ENCODE results near the gene LETM1. TPM values are rescaled to one million over a fixed set of nuclear protein-coding genes. Genes with fewer than 3 reads are reported as not detected.
A peak's percentile ranks its signal among the peaks of the same experiment; 100 is the strongest.

LETM1 gene
- total RNA-seq, 4 donors from 2014 or later: 40.6 to 85.6 (median 72.8) TPM

DNA sequence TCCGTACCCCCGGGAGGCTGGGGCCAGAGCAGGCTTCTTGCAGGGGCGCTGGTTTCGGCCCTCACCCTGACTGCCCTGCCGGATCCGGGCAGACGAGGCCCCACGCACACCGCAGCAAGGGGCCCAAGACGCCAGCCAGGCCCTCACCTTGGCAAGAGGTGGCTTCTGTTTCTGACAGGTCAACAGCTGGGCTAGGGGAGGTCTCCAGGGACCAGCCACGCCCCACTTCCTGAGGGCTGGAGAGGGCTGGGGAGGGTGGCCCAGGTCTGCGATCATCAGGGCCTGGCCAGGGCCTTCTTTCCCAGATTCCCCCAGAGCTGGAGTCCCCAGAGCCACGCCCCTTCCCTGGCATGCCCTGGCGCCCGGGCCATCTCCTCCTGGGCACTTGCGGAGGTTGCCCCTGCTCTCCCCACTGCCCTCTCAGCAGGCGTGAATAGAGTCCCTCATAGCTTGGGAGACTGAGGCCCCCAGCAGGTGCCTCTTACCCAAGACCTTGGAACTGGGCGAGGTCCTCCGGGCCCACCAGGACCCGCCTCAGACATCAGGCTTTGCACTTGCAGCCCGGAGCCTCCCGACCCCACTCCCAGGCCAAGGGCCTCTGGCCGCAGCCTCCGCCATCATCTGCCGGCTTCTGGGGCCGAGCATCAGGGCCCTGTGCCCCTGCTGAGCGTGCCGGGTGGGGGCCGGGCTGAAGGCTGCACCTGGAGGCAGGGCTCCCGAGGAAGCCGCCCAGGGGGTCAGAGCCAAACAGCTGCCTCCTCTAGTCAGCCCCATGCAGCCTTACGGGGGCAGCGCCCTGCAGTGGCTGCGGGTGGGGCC lies 69.2 kb downstream of the LETM1 start:
- no peak for DNase-seq
- H3K4me3 ChIP-seq: no peak overlapping the region
- peaks cover 71 to 89% (median 74%) of the 10 kb centered on the region in 3 donors for H3K4me1 ChIP-seq
- intact Hi-C loops (cut with DNase I): no loop called here
- no peaks in the 10 kb centered on the region for H3K36me3 ChIP-seq
- TF ChIP-seq, protein P1, sequence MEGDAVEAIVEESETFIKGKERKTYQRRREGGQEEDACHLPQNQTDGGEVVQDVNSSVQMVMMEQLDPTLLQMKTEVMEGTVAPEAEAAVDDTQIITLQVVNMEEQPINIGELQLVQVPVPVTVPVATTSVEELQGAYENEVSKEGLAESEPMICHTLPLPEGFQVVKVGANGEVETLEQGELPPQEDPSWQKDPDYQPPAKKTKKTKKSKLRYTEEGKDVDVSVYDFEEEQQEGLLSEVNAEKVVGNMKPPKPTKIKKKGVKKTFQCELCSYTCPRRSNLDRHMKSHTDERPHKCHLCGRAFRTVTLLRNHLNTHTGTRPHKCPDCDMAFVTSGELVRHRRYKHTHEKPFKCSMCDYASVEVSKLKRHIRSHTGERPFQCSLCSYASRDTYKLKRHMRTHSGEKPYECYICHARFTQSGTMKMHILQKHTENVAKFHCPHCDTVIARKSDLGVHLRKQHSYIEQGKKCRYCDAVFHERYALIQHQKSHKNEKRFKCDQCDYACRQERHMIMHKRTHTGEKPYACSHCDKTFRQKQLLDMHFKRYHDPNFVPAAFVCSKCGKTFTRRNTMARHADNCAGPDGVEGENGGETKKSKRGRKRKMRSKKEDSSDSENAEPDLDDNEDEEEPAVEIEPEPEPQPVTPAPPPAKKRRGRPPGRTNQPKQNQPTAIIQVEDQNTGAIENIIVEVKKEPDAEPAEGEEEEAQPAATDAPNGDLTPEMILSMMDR (IDR thresholded peaks at IDR 0.05): no peak
- no peak for TF ChIP-seq POLR2A (IDR thresholded peaks at IDR 0.05)
- H3K27me3 ChIP-seq: no peaks in the 10 kb centered on the region
- H3K27ac ChIP-seq: peak overlapping the region in 3 of 4 donors; percentile 9 to 92 (median 83)
- no peaks in the 10 kb centered on the region for H3K9me3 ChIP-seq
- WGBS, 2 donors: 60% methylated on average over 1 of the region's 34 CpGs; no CpG with 5 or more reads in 1 of the 2 donors

DNA sequence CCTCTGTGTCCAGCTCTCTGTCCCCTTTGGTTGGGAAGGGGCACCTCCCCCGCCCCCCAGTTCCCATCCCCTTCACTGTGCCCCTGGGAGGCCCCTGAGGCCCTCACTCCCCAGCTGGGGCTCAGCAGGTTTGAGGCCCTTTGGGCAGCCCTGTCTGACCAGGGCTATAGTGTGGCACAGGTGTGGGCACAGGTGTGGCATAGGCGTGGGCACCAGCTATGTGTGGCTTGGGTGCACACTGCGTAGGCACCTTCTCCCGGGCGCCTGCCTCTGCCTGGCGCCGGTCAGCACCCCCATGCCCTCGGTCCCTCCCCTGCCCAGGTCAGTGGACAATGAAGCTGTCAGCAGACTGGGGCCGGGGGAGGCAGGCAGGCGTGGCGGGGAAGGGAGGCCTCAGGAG lies 70.4 kb downstream of the LETM1 start:
- H3K27me3 ChIP-seq: no peaks in the 10 kb centered on the region
- peaks cover 71 to 96% (median 74%) of the 10 kb centered on the region in 3 donors for H3K4me1 ChIP-seq
- intact Hi-C loops (cut with DNase I): no loop called here
- no peaks in the 10 kb centered on the region for H3K9me3 ChIP-seq
- H3K4me3 ChIP-seq: no peak overlapping the region
- TF ChIP-seq POLR2A (IDR thresholded peaks at IDR 0.05): no peak
- TF ChIP-seq, protein P1 (IDR thresholded peaks at IDR 0.05): no peak
- H3K27ac ChIP-seq: peak overlapping the region; percentile 72 to 92 (median 82)
- WGBS, 2 donors: no CpG with 5 or more reads among the region's 11 CpGs
- no peaks in the 10 kb centered on the region for H3K36me3 ChIP-seq
- DNase-seq: no peak

DNA sequence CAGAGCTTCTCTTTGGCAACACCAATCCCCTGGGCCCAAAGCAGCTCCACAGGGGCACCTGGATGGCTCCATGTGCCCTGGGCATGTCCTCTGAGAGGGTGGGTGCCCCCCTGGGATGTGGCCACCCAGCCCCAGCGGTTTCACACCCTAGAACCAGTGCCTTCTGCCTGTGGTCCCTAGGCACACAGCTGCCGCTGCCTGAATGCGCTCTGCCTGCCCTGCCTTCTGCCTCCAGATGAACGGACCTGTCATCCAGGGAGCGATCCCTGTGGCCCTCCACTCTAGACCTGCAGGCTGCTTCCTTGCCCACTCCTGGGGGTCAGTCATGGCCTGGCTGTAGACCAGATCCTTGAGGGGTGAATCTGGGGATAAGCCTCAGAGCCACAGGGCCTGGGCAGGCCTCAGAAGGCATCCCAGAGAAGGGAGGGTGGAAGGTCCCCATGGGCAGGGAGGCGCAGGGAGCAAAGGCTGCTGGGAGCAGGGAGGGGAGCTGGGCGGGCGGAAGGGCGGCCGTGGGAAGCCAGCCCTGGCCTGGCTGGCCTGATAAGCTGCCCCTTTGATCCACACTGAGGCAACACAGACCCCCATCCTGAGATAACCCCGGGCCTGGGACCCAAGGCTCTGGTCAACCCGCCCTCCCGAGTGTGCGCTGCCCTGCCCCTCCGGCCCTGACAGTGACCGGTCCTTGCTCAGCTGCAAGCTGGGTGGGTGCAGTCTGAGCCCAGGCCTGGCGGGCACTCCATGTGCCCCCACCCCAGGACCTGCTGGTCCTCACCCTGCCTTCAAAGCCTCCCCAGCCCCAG lies 71.0 kb downstream of the LETM1 start:
- TF ChIP-seq, protein P1 (IDR thresholded peaks at IDR 0.05): no peak
- no peak for TF ChIP-seq POLR2A (IDR thresholded peaks at IDR 0.05)
- no peak overlapping the region for H3K4me3 ChIP-seq
- H3K36me3 ChIP-seq: no peaks in the 10 kb centered on the region
- peak overlapping the region; percentile 72 to 92 (median 82) for H3K27ac ChIP-seq
- no CpG with 5 or more reads among the region's 17 CpGs for WGBS, 2 donors
- intact Hi-C loops (cut with DNase I): no loop called here
- peaks cover 72 to 96% (median 73%) of the 10 kb centered on the region in 3 donors for H3K4me1 ChIP-seq
- H3K9me3 ChIP-seq: no peaks in the 10 kb centered on the region
- no peaks in the 10 kb centered on the region for H3K27me3 ChIP-seq
- DNase-seq: no peak

DNA sequence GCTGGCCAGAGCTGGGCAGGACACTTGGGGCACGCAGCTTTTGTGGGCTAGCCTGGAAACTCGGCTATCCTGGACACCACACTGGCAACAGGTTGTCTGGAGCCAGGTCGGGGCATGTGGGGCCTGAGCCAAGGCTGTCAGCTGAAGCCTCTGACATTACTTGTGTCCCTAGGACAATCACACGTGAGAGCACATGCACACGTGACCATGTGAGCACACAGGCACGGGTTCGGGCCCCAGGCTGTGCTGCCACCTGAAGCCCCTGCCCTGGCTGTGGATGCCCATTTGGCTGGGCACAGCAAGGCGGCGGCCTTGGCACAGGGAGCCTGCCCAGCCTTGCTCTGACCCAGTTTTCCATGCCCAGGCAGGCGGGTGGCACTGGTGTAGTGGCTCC lies 71.6 kb downstream of the LETM1 start:
- no peak for DNase-seq
- Histone ChIP-seq H3K36me3 (no peaks in the 10 kb centered on the region), H3K9me3 (no peaks in the 10 kb centered on the region), H3K4me1 (peaks cover 74 to 96% (median 74%) of the 10 kb centered on the region in 3 donors), H3K27ac (peak overlapping the region; percentile 72 to 92 (median 82)), H3K27me3 (no peaks in the 10 kb centered on the region), H3K4me3 (no peak overlapping the region)
- WGBS, 2 donors: no CpG with 5 or more reads among the region's 10 CpGs
- TF ChIP-seq POLR2A (IDR thresholded peaks at IDR 0.05): no peak
- TF ChIP-seq, protein P1 (IDR thresholded peaks at IDR 0.05): no peak
- intact Hi-C loops (cut with DNase I): no loop called here

DNA sequence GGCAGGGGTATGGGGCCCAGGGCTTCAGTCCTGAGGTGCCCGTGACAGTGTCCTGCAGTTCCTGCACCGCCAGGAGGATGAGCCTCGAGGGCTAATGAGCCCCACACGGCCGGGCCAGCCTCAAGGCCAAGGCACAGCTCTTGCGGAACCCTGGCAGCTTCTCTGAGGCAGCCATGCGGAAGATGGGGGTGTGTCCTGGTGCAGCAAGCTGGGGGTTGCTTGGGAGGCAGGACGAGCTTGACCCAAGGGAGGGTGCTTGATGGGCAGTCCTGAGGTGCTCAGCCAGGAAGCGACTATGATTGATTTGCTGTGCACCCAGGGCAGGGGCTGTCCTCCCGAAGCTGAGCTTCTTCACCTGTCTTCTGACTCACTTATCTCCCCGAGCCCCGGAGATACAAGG lies 72.0 kb downstream of the LETM1 start:
- WGBS, 2 donors: 26 to 28% methylated on average over 3 to 6 of the region's 12 CpGs
- H3K27me3 ChIP-seq: no peaks in the 10 kb centered on the region
- intact Hi-C loops (cut with DNase I): no loop called here
- DNase-seq: no peak
- no peaks in the 10 kb centered on the region for H3K9me3 ChIP-seq
- no peak overlapping the region for H3K4me3 ChIP-seq
- no peaks in the 10 kb centered on the region for H3K36me3 ChIP-seq
- H3K4me1 ChIP-seq: peaks cover 71 to 96% (median 73%) of the 10 kb centered on the region in 3 donors
- H3K27ac ChIP-seq: peak overlapping the region; percentile 72 to 92 (median 82)
- TF ChIP-seq POLR2A (IDR thresholded peaks at IDR 0.05): no peak
- TF ChIP-seq, protein P1 (IDR thresholded peaks at IDR 0.05): no peak
